ENCODE results near the gene KRTAP3-2. TPM values are rescaled to one million over a fixed set of nuclear protein-coding genes. Genes with fewer than 3 reads are reported as not detected.

The KRTAP3-2 gene
- total RNA-seq, 1 experiment from 2014 or later: not detected

- no peak for DNase-seq (ENCODE audit: low read depth)
- in situ Hi-C loops (cut with HindIII; ENCODE audit: low pct_unique_long_range_greater_than_20kb, low sequenced_read_pairs): no loop called here
These were observed 19.6 kb downstream of the KRTAP3-2 start for GRCh38 chr17:40980117-40980516.

DNA sequence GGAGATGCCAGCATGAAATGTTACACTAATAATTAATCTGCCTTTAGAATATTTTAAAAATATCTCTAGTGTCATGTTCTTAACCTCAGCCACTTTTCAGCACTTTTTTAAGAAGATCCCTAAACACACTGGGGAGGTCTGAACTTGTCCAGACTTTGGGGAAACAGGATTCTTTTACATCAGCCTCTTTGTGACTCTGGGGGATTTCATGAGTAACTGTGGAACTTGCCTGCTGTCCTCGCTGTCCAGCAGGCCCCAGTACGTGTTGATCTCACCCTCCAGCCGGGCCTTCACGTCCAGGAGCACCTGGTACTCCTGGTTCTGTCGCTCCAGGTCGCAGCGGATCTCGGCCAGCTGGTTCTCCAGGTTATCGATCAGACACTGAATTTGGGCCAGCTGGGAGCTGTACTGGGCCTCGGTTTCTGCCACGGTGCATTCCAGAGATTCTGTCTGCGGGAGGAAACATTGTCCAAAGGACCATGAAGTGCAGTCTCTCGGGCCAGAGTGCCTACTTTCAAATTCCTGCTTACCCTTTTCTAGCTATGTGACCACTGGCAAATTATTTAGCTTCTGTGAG lies 21.0 kb downstream of the KRTAP3-2 start:
- in situ Hi-C loops (cut with HindIII; ENCODE audit: low pct_unique_long_range_greater_than_20kb, low sequenced_read_pairs): no loop called here
- DNase-seq (ENCODE audit: low read depth): no peak

GRCh38 chr17:40975516-40975915 lies 24.2 kb downstream of the KRTAP3-2 start:
- in situ Hi-C loops (cut with HindIII; ENCODE audit: low pct_unique_long_range_greater_than_20kb, low sequenced_read_pairs): no loop called here
- DNase-seq (ENCODE audit: low read depth): no peak

DNA sequence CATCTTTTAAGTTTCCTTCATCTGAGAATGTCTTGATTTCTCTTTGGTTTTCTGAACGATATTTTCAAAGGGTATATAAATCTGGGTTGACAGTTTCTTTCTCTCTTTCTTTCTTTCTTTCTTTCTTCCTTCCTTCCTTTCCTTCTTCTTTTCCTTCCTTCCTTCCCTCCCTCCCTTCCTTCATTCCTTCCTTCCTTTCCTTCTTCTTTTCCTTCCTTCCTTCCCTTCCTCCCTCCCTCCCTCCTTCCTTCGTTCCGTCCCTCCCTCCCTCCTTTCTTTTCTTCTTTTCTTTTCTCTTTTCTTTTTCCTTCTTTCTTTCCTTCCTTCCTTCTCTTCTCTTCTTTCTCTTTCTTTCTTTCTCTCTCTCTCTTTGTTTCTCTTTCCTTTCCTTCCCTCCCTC lies 25.3 kb downstream of the KRTAP3-2 start:
- in situ Hi-C loops (cut with HindIII; ENCODE audit: low pct_unique_long_range_greater_than_20kb, low sequenced_read_pairs): no loop called here
- no peak for DNase-seq (ENCODE audit: low read depth)

DNA sequence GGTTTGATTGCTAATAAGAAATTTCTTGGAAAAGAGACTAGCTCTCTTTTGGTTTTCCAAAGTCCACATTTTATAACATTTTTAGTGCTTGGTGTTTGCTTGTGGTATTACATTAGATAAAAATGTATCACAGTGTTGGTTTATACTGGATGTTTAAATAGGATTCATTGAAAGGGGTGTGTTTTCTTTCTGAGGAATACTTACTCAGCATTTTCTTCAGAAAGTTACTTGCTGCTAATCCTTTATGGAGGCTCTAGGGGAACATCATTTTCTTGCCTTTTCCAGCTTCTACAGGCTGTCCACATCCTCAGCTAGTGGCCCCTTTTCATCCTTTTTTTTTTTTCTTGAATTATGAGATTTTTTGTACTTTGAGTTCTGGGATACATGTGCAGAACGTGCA lies 32.1 kb downstream of the KRTAP3-2 start:
- in situ Hi-C loops (cut with HindIII; ENCODE audit: low pct_unique_long_range_greater_than_20kb, low sequenced_read_pairs): no loop called here
- no peak for DNase-seq (ENCODE audit: low read depth)

GRCh38 chr17:40966848-40967247 lies 32.9 kb downstream of the KRTAP3-2 start, which contains the start of gene KRT39:
Gene KRT39, minus strand, starts transcription at chr17:40966948. Its CDS starts 92 bp downstream, at chr17:40966856.
- no peak for DNase-seq (ENCODE audit: low read depth)
- in situ Hi-C loops (cut with HindIII; ENCODE audit: low pct_unique_long_range_greater_than_20kb, low sequenced_read_pairs): no loop called here

- in situ Hi-C loops (cut with HindIII; ENCODE audit: low pct_unique_long_range_greater_than_20kb, low sequenced_read_pairs): no loop called here
- no peak for DNase-seq (ENCODE audit: low read depth)
These were observed 35.9 kb downstream of the KRTAP3-2 start for GRCh38 chr17:40963838-40964237.

DNA sequence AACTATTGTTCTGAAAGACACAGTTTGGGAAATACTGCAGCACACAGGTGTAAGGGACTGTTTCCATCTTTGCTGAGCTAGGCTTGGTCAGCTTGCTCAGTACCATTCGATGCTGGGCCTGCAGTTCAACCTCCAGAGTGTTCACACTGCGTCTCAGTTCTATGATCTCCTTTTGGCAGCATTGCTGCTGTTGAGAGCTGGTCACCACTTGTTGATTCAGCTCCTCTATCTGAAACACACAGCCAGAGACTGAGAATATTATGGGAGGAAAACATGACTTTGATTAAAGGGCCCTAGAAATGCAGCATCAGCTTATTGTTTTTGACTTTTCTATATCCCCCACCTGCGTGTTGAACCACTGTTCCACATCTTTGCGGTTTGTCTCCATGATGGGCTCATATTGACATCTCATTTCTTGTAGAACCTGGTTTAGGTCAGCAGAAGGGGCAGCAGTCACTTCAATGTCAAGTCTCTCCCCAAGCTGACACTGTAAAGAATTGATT lies 37.6 kb downstream of the KRTAP3-2 start:
- DNase-seq (ENCODE audit: low read depth): no peak
- in situ Hi-C loops (cut with HindIII; ENCODE audit: low pct_unique_long_range_greater_than_20kb, low sequenced_read_pairs): no loop called here

GRCh38 chr17:40961591-40961990 lies 38.1 kb downstream of the KRTAP3-2 start:
- no peak for DNase-seq (ENCODE audit: low read depth)
- in situ Hi-C loops (cut with HindIII; ENCODE audit: low pct_unique_long_range_greater_than_20kb, low sequenced_read_pairs): no loop called here

DNA sequence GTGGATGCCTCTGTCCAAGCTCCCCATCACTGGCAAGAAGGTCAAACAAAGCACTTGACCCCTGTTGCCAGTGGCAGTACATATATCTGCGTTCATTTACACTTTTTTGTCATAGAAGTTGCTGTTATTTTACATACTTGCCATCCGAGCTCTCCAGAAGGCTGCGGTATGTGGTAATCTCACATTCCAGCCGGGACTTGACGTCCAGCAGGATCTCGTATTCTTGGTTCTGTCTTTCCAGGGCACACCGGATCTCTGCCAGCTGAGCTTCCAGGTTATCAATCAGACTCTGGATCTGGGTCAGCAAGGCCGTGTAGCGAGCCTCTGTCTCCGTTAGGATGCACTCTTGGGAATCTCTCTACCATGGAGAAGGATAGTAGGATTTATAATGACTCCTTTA lies 39.6 kb downstream of the KRTAP3-2 start:
- in situ Hi-C loops (cut with HindIII; ENCODE audit: low pct_unique_long_range_greater_than_20kb, low sequenced_read_pairs): no loop called here

GRCh38 chr17:40958086-40958953 lies 41.4 kb downstream of the KRTAP3-2 start:
- DNase-seq (ENCODE audit: low read depth): no peak
- in situ Hi-C loops (cut with HindIII; ENCODE audit: low pct_unique_long_range_greater_than_20kb, low sequenced_read_pairs): no loop called here

More for the DNA sequence above, 39.6 kb downstream of the KRTAP3-2 start:
- no peak for DNase-seq (ENCODE audit: low read depth)

DNA sequence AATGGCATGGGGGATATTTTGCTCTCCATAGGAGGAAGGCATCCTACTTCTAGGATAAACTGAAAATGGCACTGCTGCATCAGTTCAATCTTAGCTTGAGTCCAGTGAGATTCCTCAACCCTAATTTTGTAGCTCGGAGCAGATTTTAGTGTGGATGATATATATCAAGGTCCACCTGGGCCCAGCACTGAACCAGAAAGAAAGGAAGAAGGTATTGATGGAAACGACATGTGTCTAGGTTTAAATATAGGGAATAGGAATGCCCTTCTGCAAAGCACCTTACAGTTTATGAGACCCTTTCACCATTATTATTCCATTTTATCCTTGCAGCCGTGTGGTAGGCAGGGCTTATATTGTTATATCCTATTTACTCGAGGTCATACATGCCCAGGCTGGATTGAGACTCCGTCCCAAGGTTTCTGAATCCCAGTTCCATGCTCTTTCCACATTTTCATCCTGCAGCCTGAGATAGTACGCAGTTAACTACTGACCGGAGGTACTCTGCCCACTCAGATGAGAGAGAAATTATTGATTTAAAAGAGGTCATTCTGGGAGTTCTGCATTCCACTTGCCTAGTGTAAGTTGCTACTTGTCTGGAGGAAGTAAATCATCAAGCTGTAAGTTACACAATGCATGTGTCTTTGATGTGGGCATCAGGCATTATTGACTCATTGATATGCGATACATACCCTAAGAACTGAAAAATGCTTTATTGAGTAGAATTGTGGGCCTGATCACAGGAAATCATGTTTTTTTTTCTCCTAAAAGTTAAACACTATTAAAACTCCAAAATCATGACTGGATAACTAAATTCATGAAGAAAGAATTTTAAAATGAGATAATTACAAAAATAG lies 43.1 kb downstream of the KRTAP3-2 start:
- DNase-seq (ENCODE audit: low read depth): peak; percentile 48

DNA sequence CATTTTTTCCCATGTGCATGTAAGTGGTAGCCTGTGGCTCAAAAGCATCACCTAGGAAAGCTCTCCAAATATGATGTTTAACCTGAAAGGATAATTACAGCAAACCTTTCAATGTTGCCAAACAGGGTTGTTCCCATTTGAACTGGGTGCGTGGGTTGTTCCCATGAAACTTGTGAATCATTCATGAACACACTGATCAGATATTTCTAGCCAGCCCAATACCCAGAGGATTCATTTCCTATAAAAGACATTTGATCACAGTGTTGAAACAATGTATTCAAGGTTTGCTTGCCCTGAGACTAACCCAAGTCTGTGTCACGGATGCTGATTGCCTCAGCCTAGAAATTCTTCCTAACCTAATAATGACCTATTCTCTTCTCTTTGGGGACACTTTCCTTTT lies 45.8 kb downstream of the KRTAP3-2 start:
- in situ Hi-C loops (cut with HindIII; ENCODE audit: low pct_unique_long_range_greater_than_20kb, low sequenced_read_pairs): no loop called here
- DNase-seq (ENCODE audit: low read depth): no peak

More for the DNA sequence above, 43.1 kb downstream of the KRTAP3-2 start:
- in situ Hi-C loops (cut with HindIII; ENCODE audit: low pct_unique_long_range_greater_than_20kb, low sequenced_read_pairs): no loop called here

GRCh38 chr17:40952661-40953060 lies 47.0 kb downstream of the KRTAP3-2 start:
- in situ Hi-C loops (cut with HindIII; ENCODE audit: low pct_unique_long_range_greater_than_20kb, low sequenced_read_pairs): no loop called here
- DNase-seq (ENCODE audit: low read depth): peak; percentile 14

DNA sequence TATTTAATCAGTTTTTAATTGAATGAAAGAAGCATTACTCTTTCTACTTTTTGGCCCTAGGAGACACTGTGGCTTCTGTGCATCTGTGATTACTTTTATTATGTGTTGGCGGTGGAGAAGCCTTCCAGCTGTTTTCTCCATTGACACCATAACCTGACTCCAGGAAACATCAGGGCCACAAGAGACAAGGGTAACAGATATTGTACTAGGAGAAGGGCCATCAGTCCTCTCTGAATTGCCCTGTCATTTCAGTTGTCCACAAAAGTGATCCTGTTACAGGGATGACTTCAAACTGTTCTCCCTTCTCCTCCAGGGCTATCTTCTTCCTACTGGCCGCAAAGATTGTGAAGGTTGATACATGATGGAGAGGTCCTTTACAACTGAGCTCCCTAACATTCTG lies 47.6 kb downstream of the KRTAP3-2 start:
- no peak for DNase-seq (ENCODE audit: low read depth)
- in situ Hi-C loops (cut with HindIII; ENCODE audit: low pct_unique_long_range_greater_than_20kb, low sequenced_read_pairs): no loop called here

DNA sequence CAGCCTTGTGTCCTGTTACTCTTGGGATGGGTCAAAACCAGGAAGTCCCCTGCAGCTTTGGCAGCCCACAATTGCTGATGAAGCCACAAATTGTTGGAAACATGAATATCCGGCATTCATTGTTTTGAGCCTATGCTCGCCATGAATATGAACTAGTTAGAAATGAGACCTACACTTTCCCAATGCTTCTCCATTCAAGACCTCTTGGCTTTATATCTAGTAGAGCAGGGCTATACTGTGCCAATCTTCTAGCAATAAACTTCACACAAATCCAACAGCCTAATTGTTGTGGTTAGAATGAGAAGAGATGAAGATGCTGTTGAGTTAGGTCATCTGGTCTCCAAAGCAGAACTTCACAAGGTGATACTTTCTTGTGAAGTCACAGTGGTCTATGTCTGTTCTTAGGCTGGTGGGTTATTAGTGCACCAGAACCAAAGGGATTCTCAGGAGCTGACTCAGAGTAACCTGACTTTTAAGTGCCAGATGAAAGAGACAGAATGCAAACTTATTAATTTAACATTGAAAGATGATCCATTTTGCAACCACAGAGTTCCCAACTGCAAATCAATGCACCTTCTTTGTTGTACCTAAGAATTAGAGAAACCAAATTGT lies 48.6 kb downstream of the KRTAP3-2 start:
- in situ Hi-C loops (cut with HindIII; ENCODE audit: low pct_unique_long_range_greater_than_20kb, low sequenced_read_pairs): no loop called here
- no peak for DNase-seq (ENCODE audit: low read depth)

DNA sequence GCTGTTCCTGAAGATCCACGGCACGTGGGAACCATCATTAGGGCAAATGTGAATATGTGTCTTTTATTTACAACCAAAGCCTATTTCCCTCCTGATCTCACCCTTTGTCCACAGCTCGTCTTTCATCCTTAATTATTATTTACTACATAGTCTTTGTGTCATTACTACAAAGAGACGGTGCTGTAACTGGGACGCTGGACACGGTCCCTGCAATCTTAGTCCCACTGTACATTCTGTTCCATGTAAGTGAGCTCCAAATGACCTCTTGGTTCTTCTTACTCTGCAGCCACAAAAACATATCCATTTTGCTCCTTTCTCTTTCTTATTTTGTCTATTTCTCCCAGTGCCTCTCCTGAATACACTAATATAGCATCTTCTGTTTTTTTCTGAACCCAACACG lies 49.5 kb downstream of the KRTAP3-2 start:
- in situ Hi-C loops (cut with HindIII; ENCODE audit: low pct_unique_long_range_greater_than_20kb, low sequenced_read_pairs): no loop called here

GRCh38 chr17:40949418-40949817 lies 50.3 kb downstream of the KRTAP3-2 start:
- DNase-seq (ENCODE audit: low read depth): no peak
- in situ Hi-C loops (cut with HindIII; ENCODE audit: low pct_unique_long_range_greater_than_20kb, low sequenced_read_pairs): no loop called here

More for the DNA sequence above, 49.5 kb downstream of the KRTAP3-2 start:
- no peak for DNase-seq (ENCODE audit: low read depth)
